NT2/D1 (cell line): ENCODE measurements around the gene VAV2.

ENCODE experiments used
- DNase-seq: peaks from one replicate; pipeline ENCODE4 v3.0.0-alpha.2; 2011; ENCODE audit warnings: low read depth, low spot score
- H3K27me3 ChIP-seq: 2 replicates; pipeline ENCODE4 v1.6.0; 2011; ENCODE audit warnings: mild to moderate bottlenecking; ENCODE audit not compliant: insufficient read length, insufficient read depth
- H3K36me3 ChIP-seq: 2 replicates; pipeline ENCODE4 v1.6.1; 2011; ENCODE audit warnings: mild to moderate bottlenecking, low read length, mixed read lengths; ENCODE audit not compliant: insufficient read depth, insufficient read length
- H3K4me1 ChIP-seq: 2 replicates; pipeline ENCODE4 v1.5.1; 2011; ENCODE audit not compliant: insufficient read depth, insufficient read length
- H3K4me3 ChIP-seq: 2 replicates; pipeline ENCODE4 v1.5.1; 2011; ENCODE audit warnings: low read depth; ENCODE audit not compliant: insufficient read length
- H3K9ac ChIP-seq: 2 replicates; pipeline ENCODE4 v1.6.0; 2011; ENCODE audit warnings: low read depth; ENCODE audit not compliant: insufficient read length
- H3K9me3 ChIP-seq: 2 replicates; pipeline ENCODE4 v1.5.1; 2011; ENCODE audit warnings: mild to moderate bottlenecking, low read length; ENCODE audit not compliant: insufficient read depth
- SUZ12 ChIP-seq: IDR thresholded peaks from 2 replicates; pipeline ENCODE4 v1.6.1; 2011; ENCODE audit not compliant: insufficient read length, insufficient read depth; ENCODE audit errors: extremely low read depth
- YY1 ChIP-seq: IDR thresholded peaks from 2 replicates; pipeline ENCODE4 v1.6.1; 2011; ENCODE audit not compliant: insufficient read length, insufficient read depth
- ZNF274 ChIP-seq: IDR thresholded peaks from 2 replicates; pipeline ENCODE4 v1.6.1; 2011; ENCODE audit warnings: mild to moderate bottlenecking, low read depth, low read length

The VAV2 gene

GRCh38 chr9:133910855-133911514, 81.1 kb downstream of the VAV2 start:
- Histone ChIP-seq H3K4me3 (no peak overlapping the region), H3K4me1 (peaks cover 24% of the 10 kb centered on the region), H3K9me3 (no peaks in the 10 kb centered on the region), H3K36me3 (peaks cover 15% of the 10 kb centered on the region), H3K9ac (no peak overlapping the region), H3K27me3 (no peaks in the 10 kb centered on the region)
- TF ChIP-seq SUZ12, result no peak
- no peak for TF ChIP-seq ZNF274
- TF ChIP-seq YY1, result no peak
- no peak for DNase-seq

- H3K4me1 ChIP-seq, result peaks cover 13% of the 10 kb centered on the region
- H3K4me3 ChIP-seq, result no peak overlapping the region
- DNase-seq, result no peak
- peaks cover 3% of the 10 kb centered on the region for H3K36me3 ChIP-seq
- H3K9me3 ChIP-seq, result no peaks in the 10 kb centered on the region
- H3K9ac ChIP-seq, result no peak overlapping the region
- no peaks in the 10 kb centered on the region for H3K27me3 ChIP-seq
- TF ChIP-seq ZNF274, result no peak
- no peak for TF ChIP-seq SUZ12
- TF ChIP-seq YY1, result no peak
Measured at GRCh38 chr9:133906932-133907910, 84.9 kb downstream of the VAV2 start.

GRCh38 chr9:133906218-133906617, 85.9 kb downstream of the VAV2 start:
- no peak for DNase-seq
- no peaks in the 10 kb centered on the region for H3K27me3 ChIP-seq
- no peaks in the 10 kb centered on the region for H3K36me3 ChIP-seq
- H3K4me1 ChIP-seq, result peaks cover 14% of the 10 kb centered on the region
- no peak overlapping the region for H3K9ac ChIP-seq
- TF ChIP-seq YY1, result no peak
- H3K9me3 ChIP-seq, result no peaks in the 10 kb centered on the region
- H3K4me3 ChIP-seq, result no peak overlapping the region

GRCh38 chr9:133905493-133905892, 86.6 kb downstream of the VAV2 start:
- H3K9me3 ChIP-seq, result no peaks in the 10 kb centered on the region
- no peak overlapping the region for H3K9ac ChIP-seq
- no peak for TF ChIP-seq YY1
- TF ChIP-seq SUZ12, result no peak
- no peaks in the 10 kb centered on the region for H3K27me3 ChIP-seq
- no peaks in the 10 kb centered on the region for H3K36me3 ChIP-seq
- DNase-seq, result no peak
- H3K4me1 ChIP-seq, result peaks cover 14% of the 10 kb centered on the region
- H3K4me3 ChIP-seq, result no peak overlapping the region

GRCh38 chr9:133904346-133905090, 87.6 kb downstream of the VAV2 start:
- DNase-seq, result no peak
- Histone ChIP-seq H3K4me1 (peaks cover 14% of the 10 kb centered on the region), H3K27me3 (no peaks in the 10 kb centered on the region)

GRCh38 chr9:133901184-133901835, 90.8 kb downstream of the VAV2 start:
- peaks cover 14% of the 10 kb centered on the region for H3K4me1 ChIP-seq
- no peaks in the 10 kb centered on the region for H3K9me3 ChIP-seq
- no peaks in the 10 kb centered on the region for H3K27me3 ChIP-seq
- H3K4me3 ChIP-seq, result no peak overlapping the region
- H3K9ac ChIP-seq, result no peak overlapping the region
- H3K36me3 ChIP-seq, result peaks cover 6% of the 10 kb centered on the region
- TF ChIP-seq YY1 (no peak), SUZ12 (no peak), ZNF274 (no peak)
- no peak for DNase-seq

More at GRCh38 chr9:133904346-133905090, 87.6 kb downstream of the VAV2 start:
- TF ChIP-seq ZNF274 (no peak), SUZ12 (no peak), YY1 (no peak)
- no peak overlapping the region for H3K4me3 ChIP-seq
- H3K9ac ChIP-seq, result no peak overlapping the region
- no peaks in the 10 kb centered on the region for H3K9me3 ChIP-seq
- no peaks in the 10 kb centered on the region for H3K36me3 ChIP-seq
